OCI-LY7 (cell line): ENCODE results near the gene CALD1. TPM values are rescaled to one million over a fixed set of nuclear protein-coding genes. Genes with fewer than 3 reads are reported as not detected.
A peak's percentile ranks its signal among the peaks of the same experiment; 100 is the strongest.

Experiments used
- BruUV-seq: library from RNA; stranded (reverse); fragments of 400-500 nt; replicated peaks from 2 replicates; lab custom pipeline; 2021; lab: Mats Ljungman, UMichigan
- CTCF ChIA-PET: fragments of 300-600 bp; sonication (Branson Sonifier 250); formaldehyde crosslinking; loops from one replicate; lab custom pipeline; 2022; ENCODE audit warnings: antibody characterized with exemption; ENCODE audit not compliant: unreplicated experiment; lab: Charles Lee
- POLR2A ChIA-PET: fragments of 300-600 bp; sonication (Branson Sonifier 250); formaldehyde crosslinking; loops from one replicate; lab custom pipeline; 2022; ENCODE audit warnings: antibody characterized with exemption; lab: Charles Lee
- DNase-seq: peaks from one replicate; pipeline ENCODE4 v3.0.0-alpha.2; 2015; ENCODE audit warnings: low spot score
- H2AFZ ChIP-seq: fragments of 200-600 bp; sonication (generic), shearing (Covaris generic); 2 replicates; pipeline ENCODE4 v1.6.1; 2014; ENCODE audit warnings: mild to moderate bottlenecking, antibody characterized with exemption, low read length, moderate library complexity
- H3K27ac ChIP-seq: fragments of 200-600 bp; sonication (generic); 2 replicates; pipeline ENCODE4 v1.5.1; 2014; ENCODE audit warnings: mixed run types, low read depth, mild to moderate bottlenecking, moderate library complexity, low read length, inconsistent platforms; ENCODE audit not compliant: poor library complexity, severe bottlenecking
- H3K36me3 ChIP-seq: fragments of 200-600 bp; sonication (generic); 2 replicates; pipeline ENCODE4 v1.6.1; 2014; ENCODE audit warnings: mild to moderate bottlenecking, antibody characterized with exemption, low read length, moderate library complexity, mixed read lengths; ENCODE audit not compliant: insufficient read depth
- H3K4me1 ChIP-seq: fragments of 200-600 bp; sonication (generic); 2 replicates; pipeline ENCODE4 v1.5.1; 2014; ENCODE audit warnings: mild to moderate bottlenecking, low read length; ENCODE audit not compliant: insufficient read depth, poor library complexity, severe bottlenecking
- H3K4me2 ChIP-seq: fragments of 200-600 bp; sonication (generic); 2 replicates; pipeline ENCODE4 v1.6.1; 2014; ENCODE audit warnings: mild to moderate bottlenecking, low read length
- H3K4me3 ChIP-seq: fragments of 200-600 bp; sonication (generic); 2 replicates; pipeline ENCODE4 v1.5.1; 2014; ENCODE audit warnings: mild to moderate bottlenecking, low read depth, low read length; ENCODE audit not compliant: poor library complexity, severe bottlenecking
- H3K79me2 ChIP-seq: fragments of 200-600 bp; sonication (generic); 2 replicates; pipeline ENCODE4 v1.6.1; 2016; ENCODE audit warnings: low read depth, mild to moderate bottlenecking, low read length, moderate library complexity, mixed read lengths; ENCODE audit not compliant: insufficient read depth
- H3K9me2 ChIP-seq: fragments of 200-600 bp; sonication (generic); 2 replicates; pipeline ENCODE4 v1.6.1; 2016; ENCODE audit warnings: mild to moderate bottlenecking, low read length, mixed read lengths; ENCODE audit not compliant: insufficient read depth
- H3K9me3 ChIP-seq: fragments of 200-600 bp; sonication (generic); 2 replicates; pipeline ENCODE4 v1.6.1; 2014; ENCODE audit warnings: mild to moderate bottlenecking, mixed run types, low read length, mixed read lengths
- H4K20me1 ChIP-seq: fragments of 200-600 bp; sonication (generic); 2 replicates; pipeline ENCODE4 v1.6.1; 2014; ENCODE audit warnings: mild to moderate bottlenecking, antibody characterized with exemption, low read length, moderate library complexity, mixed read lengths; ENCODE audit not compliant: insufficient read depth
- EZH2phosphoT487 ChIP-seq: fragments of 200-600 bp; sonication (generic); IDR thresholded peaks from 2 replicates; pipeline ENCODE4 v1.6.1; 2018; ENCODE audit warnings: low read depth, borderline replicate concordance, mild to moderate bottlenecking, mixed run types, antibody characterized with exemption, low read length, moderate library complexity, mixed read lengths
- intact Hi-C: fragments of 100-400 bp; cut with micrococcal nuclease; formaldehyde crosslinking; loops from one replicate; pipeline ENCODE4 v1.10.0; 2022; ENCODE audit not compliant: unreplicated experiment
- total RNA-seq, 2 experiments: library from RNA; depleted of rRNA in 1 of 2; stranded (reverse); fragments of >200 nt in 1 of 2; shearing (Covaris generic) in 1 of 2; gene quantifications; 2 replicates each; pipeline ENCODE4 v1.2.3, GENCODE V29; 2014 to 2022
- TF ChIP-seq, protein P1 (sequence below): fragments of 200-600 bp; sonication (generic); conservative IDR thresholded peaks from 2 replicates; pipeline ENCODE4 v1.5.1; 2014; ENCODE audit warnings: mild to moderate bottlenecking, antibody characterized with exemption, low read length, moderate library complexity, mixed read lengths

The CALD1 gene
- total RNA-seq, 2 experiments from 2014 or later, result 0.25 to 0.49 TPM

DNA sequence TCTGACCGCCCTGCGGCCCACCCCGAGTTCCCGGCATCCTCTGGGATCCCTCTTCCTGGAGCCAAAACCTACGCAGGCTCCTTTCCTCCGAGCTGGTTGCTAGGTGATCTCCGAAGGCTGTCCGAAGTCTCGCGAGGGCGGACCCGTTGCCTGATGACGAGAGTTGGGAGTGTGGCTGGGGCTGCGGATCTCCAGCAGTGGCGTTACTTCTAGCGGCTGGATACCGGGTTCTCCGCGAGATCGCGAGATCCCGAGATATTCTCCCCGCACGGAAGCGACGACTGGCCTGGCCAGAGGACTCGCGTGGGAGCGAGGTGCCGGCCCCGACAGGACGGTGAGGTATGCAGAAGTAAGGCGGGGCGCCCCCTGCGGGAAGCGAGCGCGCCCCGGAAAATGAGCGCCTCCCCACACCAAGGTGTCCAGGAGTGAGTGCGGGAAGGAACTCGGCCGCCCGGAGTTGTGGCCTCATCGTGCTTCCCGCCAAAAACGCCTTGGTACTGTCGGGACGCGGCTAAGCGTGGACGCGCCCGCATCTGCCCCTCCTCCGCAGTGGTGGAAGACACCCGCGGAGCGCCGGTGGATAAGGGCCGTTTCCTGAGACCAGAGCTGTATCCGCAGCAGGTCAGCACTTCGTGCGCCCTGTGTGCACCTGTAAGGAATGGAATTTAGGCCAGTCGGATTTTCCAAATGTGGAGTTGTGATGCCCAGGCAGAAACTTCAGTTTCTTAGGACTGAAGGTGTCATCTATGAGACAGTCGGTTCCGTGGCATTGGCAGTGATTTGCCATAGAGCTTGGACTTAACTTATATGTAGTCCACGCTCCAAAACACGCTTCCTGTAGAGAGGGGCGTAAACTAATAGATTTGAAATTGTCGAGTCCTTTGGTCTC, 207.2 kb downstream of the CALD1 start, which contains the start of gene AGBL3:
TSS of gene AGBL3 (plus strand) at position 146 of the 889 bp plus-strand sequence. CDS start 1,426 bp downstream, outside the sequence.
- Histone ChIP-seq H3K9me2 (no peaks in the 10 kb centered on the region), H4K20me1 (no peaks in the 10 kb centered on the region), H3K27ac (peak within 1 kb of the TSS; percentile 49), H3K4me1 (peaks cover 4% of the 10 kb centered on the region), H3K36me3 (peaks cover 24% of the 10 kb centered on the region), H3K4me3 (peak within 1 kb of the TSS; percentile 95), H3K4me2 (peak within 1 kb of the TSS; percentile 77), H3K79me2 (peaks cover 19% of the 10 kb centered on the region), H2AFZ (peak within 1 kb of the TSS; percentile 85), H3K9me3 (no peaks in the 10 kb centered on the region)
- BruUV-seq, result no TSS peak
- intact Hi-C loops, result loop anchor here (1.0 to 10.0 kb wide), 4 partner anchors 184 to 678 kb away; partner anchors contain the start of genes AKR1B1, BPGM, CYREN and STMP1
- ChIA-PET POLR2A (interaction anchor here (0.7 to 4.1 kb wide), 16 partner anchors 9 to 342 kb away, joined by 3 to 35 read pairs (median 3); partner anchors contain the start of gene CYREN), CTCF (interaction anchor here (0.5 to 1.0 kb wide), 3 partner anchors 181 to 184 kb away, joined by 3 to 4 read pairs (median 3); no protein-coding TSS in a partner anchor)
- DNase-seq, result peak; percentile 94
- TF ChIP-seq, protein P1, sequence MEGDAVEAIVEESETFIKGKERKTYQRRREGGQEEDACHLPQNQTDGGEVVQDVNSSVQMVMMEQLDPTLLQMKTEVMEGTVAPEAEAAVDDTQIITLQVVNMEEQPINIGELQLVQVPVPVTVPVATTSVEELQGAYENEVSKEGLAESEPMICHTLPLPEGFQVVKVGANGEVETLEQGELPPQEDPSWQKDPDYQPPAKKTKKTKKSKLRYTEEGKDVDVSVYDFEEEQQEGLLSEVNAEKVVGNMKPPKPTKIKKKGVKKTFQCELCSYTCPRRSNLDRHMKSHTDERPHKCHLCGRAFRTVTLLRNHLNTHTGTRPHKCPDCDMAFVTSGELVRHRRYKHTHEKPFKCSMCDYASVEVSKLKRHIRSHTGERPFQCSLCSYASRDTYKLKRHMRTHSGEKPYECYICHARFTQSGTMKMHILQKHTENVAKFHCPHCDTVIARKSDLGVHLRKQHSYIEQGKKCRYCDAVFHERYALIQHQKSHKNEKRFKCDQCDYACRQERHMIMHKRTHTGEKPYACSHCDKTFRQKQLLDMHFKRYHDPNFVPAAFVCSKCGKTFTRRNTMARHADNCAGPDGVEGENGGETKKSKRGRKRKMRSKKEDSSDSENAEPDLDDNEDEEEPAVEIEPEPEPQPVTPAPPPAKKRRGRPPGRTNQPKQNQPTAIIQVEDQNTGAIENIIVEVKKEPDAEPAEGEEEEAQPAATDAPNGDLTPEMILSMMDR, result peak; percentile 81
- no peak for TF ChIP-seq EZH2phosphoT487

DNA sequence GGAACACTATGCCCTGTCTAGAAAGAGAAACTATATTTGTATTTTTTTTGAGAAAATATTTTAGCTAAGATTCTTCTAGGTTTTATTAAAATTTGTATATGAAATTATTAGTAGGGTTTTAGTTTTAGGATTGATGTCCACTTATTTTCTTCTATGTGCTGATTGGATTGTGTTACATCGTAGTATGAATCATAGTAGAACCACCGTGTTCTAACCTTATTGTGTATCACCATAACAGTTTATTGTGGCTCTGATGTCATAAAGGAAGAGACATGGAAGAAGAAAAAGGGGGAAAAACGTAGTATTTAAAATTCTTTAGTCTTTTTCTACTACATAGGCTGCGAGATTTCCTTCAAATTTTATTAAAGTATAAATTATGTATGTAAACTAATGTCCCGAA, 208.7 kb downstream of the CALD1 start:
- Histone ChIP-seq H3K4me3 (peak overlapping the region; percentile 95), H3K9me2 (no peaks in the 10 kb centered on the region), H3K4me1 (peaks cover 4% of the 10 kb centered on the region), H3K27ac (no peak overlapping the region), H4K20me1 (no peaks in the 10 kb centered on the region), H3K79me2 (peaks cover 19% of the 10 kb centered on the region), H3K36me3 (peaks cover 31% of the 10 kb centered on the region), H3K4me2 (peak overlapping the region; percentile 77), H2AFZ (no peak overlapping the region), H3K9me3 (no peaks in the 10 kb centered on the region)
- no peak for DNase-seq
- CTCF ChIA-PET, result no interaction called here
- TF ChIP-seq, protein P1, result no peak
- no peak for TF ChIP-seq EZH2phosphoT487
- POLR2A ChIA-PET, result interaction anchor here (0.7 to 4.1 kb wide), 8 partner anchors 55 to 342 kb away, joined by 3 to 35 read pairs (median 4); partner anchors contain the start of genes BPGM and CYREN
- no TSS peak for BruUV-seq
- intact Hi-C loops, result loop anchor here (10.0 kb wide), 2 partner anchors 533 to 677 kb away; partner anchors contain the start of genes AKR1B1 and STMP1
